ENCODE measurements around the gene TNFRSF1A. TPM values are rescaled to one million over a fixed set of nuclear protein-coding genes. Genes with fewer than 3 reads are reported as not detected.

TNFRSF1A gene
- polyA plus RNA-seq, 2 of the 4 experiments (the other 2 are of a cell fraction), result 416 to 460 TPM

DNA sequence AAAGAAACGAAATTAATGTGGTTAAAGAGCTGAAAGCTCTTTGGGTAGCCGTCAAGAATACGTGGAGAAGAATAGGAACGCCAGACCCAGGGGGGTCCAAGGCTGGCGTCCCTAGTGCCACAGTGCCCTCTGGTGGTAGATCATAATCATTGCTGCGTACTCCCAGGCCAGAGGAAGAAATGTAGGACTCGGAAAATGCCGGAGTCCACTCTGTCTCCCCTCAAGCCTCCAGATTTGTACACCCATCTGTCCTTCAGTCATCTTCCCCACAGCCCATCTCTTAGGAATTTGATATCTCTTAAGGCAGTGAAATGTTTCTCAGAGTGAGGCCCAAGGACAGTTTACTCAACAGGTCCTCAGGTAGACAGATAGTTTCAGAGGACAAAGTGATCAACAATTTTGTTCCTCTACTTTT is 56.8 kb downstream of the TNFRSF1A start (continued):
- TF ChIP-seq, protein P1, sequence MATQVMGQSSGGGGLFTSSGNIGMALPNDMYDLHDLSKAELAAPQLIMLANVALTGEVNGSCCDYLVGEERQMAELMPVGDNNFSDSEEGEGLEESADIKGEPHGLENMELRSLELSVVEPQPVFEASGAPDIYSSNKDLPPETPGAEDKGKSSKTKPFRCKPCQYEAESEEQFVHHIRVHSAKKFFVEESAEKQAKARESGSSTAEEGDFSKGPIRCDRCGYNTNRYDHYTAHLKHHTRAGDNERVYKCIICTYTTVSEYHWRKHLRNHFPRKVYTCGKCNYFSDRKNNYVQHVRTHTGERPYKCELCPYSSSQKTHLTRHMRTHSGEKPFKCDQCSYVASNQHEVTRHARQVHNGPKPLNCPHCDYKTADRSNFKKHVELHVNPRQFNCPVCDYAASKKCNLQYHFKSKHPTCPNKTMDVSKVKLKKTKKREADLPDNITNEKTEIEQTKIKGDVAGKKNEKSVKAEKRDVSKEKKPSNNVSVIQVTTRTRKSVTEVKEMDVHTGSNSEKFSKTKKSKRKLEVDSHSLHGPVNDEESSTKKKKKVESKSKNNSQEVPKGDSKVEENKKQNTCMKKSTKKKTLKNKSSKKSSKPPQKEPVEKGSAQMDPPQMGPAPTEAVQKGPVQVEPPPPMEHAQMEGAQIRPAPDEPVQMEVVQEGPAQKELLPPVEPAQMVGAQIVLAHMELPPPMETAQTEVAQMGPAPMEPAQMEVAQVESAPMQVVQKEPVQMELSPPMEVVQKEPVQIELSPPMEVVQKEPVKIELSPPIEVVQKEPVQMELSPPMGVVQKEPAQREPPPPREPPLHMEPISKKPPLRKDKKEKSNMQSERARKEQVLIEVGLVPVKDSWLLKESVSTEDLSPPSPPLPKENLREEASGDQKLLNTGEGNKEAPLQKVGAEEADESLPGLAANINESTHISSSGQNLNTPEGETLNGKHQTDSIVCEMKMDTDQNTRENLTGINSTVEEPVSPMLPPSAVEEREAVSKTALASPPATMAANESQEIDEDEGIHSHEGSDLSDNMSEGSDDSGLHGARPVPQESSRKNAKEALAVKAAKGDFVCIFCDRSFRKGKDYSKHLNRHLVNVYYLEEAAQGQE (IDR thresholded peaks at IDR 0.05), result no peak
- TF ChIP-seq EHMT2 (IDR thresholded peaks at IDR 0.05; ENCODE audit: low read depth) (no peak), CHD4 (IDR thresholded peaks at IDR 0.05; ENCODE audit: borderline replicate concordance) (no peak), FOXS1 (CRISPR knock-in tag; IDR thresholded peaks at IDR 0.05) (no peak), RCOR1 (IDR thresholded peaks at IDR 0.05; ENCODE audit: low read depth, low read length) (no peak), RAD21 (conservative IDR thresholded peaks at IDR 0.05 in 1 of 2, IDR thresholded peaks at IDR 0.05 in 1 of 2) (peak; percentile 97 to 100), MAFK (IDR thresholded peaks at IDR 0.05; ENCODE audit: partially characterized antibody) (no peak), EP300 (IDR thresholded peaks at IDR 0.05) (no peak)

DNA sequence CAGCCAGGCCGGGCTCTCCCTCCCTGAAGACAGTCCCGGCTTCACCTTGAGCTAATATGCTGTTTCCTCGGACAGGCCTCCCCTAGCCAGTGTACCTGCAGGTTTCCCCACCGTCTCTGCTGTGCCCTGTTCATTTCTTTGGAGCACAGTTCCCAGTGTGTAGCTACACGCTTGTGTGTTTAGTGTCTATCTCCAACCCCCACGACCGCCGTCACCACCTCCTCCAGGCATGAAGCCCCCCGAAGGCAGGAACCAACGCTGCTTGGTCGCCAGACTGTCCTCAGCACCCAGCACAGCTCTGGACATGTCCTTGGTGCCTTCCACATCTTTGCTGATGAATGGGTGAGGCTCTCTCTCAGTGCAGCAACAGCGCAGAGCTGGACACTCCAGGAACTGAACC is 57.6 kb downstream of the TNFRSF1A start:
- Histone ChIP-seq H3K4me2 (no peak overlapping the region), H3K27ac (peak overlapping the region in 1 of 2 experiments; percentile 42; a peak in 3 of 6 replicates), H3K4me1 (peaks cover 33% of the 10 kb centered on the region), H3K4me3 (no peak overlapping the region), H3K9me3 (no peaks in the 10 kb centered on the region)
- WGBS (ENCODE audit: missing lambda C conversion rate), result 73% methylated on average over 12 of the region's 12 CpGs
- POLR2A ChIA-PET, result no interaction called here
- TF ChIP-seq, protein P2, sequence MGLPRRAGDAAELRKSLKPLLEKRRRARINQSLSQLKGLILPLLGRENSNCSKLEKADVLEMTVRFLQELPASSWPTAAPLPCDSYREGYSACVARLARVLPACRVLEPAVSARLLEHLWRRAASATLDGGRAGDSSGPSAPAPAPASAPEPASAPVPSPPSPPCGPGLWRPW (IDR thresholded peaks at IDR 0.05), result no peak
- TF ChIP-seq CHD2 (IDR thresholded peaks at IDR 0.05; ENCODE audit: low read length, partially characterized antibody), result no peak
- no peak for TF ChIP-seq KDM1A (IDR thresholded peaks at IDR 0.05; ENCODE audit: low read depth)
- no peak for TF ChIP-seq ZC3H11A (IDR thresholded peaks at IDR 0.05)
- TF ChIP-seq, protein P3, sequence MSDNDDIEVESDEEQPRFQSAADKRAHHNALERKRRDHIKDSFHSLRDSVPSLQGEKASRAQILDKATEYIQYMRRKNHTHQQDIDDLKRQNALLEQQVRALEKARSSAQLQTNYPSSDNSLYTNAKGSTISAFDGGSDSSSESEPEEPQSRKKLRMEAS (IDR thresholded peaks at IDR 0.05), result no peak
- no peak for TF ChIP-seq RCOR1 (IDR thresholded peaks at IDR 0.05; ENCODE audit: low read depth, low read length)
- no peak for FAIRE-seq
- 0 out of 6 replicates have a peak, but pooled peaks of 1 of the 2 experiments have one; percentile 7 for ATAC-seq
- CTCF ChIA-PET, result interaction anchor here (0.6 to 8.2 kb wide), 56 partner anchors 9 to 320 kb away, joined by 3 to 223 read pairs (median 4); partner anchors contain the start of genes CD27 and CD9
- DNase-seq (ENCODE audit: low read depth in 1 of 2, low spot score in 1 of 2), result no peak

DNA sequence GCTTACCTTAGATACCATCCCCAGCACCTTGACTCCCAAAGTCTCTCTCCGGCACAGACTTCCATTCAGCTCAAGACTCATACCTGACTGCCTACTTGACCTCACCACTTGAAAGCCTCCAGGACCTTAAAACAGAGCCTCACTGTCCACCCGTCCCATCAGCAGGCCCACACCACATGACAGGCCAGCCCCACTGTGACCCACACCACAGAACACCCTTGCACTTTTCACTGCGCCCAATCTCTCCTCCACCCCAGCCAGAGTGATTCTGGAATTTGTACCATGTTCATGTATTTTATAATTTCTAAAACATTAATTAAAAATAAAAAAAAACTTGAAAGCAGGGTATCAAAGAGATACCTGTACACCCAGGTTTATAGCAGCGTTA is 59.4 kb downstream of the TNFRSF1A start:
- FAIRE-seq (no peak), DNase-seq (ENCODE audit: low read depth in 1 of 2, low spot score in 1 of 2) (no peak), ATAC-seq (no peak)
- TF ChIP-seq HOXB5 (CRISPR knock-in tag; IDR thresholded peaks at IDR 0.05) (no peak), HEYL (CRISPR knock-in tag; IDR thresholded peaks at IDR 0.05) (no peak), ZFP36 (IDR thresholded peaks at IDR 0.05; ENCODE audit: borderline replicate concordance, partially characterized antibody) (no peak), TP53 (CRISPR knock-in tag; IDR thresholded peaks at IDR 0.05) (no peak), ZSCAN20 (CRISPR knock-in tag; IDR thresholded peaks at IDR 0.05) (no peak), CBX2 (IDR thresholded peaks at IDR 0.05; ENCODE audit: borderline replicate concordance, low read depth) (no peak), NR3C1 (IDR thresholded peaks at IDR 0.05) (no peak), JUN (IDR thresholded peaks at IDR 0.05) (no peak), SREBF2 (IDR thresholded peaks at IDR 0.05) (no peak)
- TF ChIP-seq, protein P4, sequence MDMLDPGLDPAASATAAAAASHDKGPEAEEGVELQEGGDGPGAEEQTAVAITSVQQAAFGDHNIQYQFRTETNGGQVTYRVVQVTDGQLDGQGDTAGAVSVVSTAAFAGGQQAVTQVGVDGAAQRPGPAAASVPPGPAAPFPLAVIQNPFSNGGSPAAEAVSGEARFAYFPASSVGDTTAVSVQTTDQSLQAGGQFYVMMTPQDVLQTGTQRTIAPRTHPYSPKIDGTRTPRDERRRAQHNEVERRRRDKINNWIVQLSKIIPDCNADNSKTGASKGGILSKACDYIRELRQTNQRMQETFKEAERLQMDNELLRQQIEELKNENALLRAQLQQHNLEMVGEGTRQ (IDR thresholded peaks at IDR 0.05), result no peak
- TF ChIP-seq, protein P5, sequence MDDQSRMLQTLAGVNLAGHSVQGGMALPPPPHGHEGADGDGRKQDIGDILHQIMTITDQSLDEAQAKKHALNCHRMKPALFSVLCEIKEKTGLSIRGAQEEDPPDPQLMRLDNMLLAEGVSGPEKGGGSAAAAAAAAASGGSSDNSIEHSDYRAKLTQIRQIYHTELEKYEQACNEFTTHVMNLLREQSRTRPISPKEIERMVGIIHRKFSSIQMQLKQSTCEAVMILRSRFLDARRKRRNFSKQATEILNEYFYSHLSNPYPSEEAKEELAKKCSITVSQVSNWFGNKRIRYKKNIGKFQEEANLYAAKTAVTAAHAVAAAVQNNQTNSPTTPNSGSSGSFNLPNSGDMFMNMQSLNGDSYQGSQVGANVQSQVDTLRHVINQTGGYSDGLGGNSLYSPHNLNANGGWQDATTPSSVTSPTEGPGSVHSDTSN (IDR thresholded peaks at IDR 0.05), result no peak
- TF ChIP-seq, protein P1 (IDR thresholded peaks at IDR 0.05), result no peak
- no peaks in the 10 kb centered on the region for H3K9me3 ChIP-seq
- peaks cover 47% of the 10 kb centered on the region for H3K4me1 ChIP-seq
- H3K4me3 ChIP-seq, result no peak overlapping the region
- ChIA-PET CTCF (interaction anchor here (0.6 to 8.2 kb wide), 8 partner anchors 48 to 293 kb away, joined by 3 to 223 read pairs (median 6); partner anchors contain the start of gene CD9), POLR2A (no interaction called here)
- WGBS (ENCODE audit: missing lambda C conversion rate), result 91% methylated on average over 4 of the region's 4 CpGs
- H3K27ac ChIP-seq, result peak overlapping the region in 1 of 2 experiments; percentile 97; a peak in 2 of 6 replicates
- H3K4me2 ChIP-seq, result no peak overlapping the region
